ENCODE results near the gene RAB28. TPM values are rescaled to one million over a fixed set of nuclear protein-coding genes. Genes with fewer than 3 reads are reported as not detected.

The RAB28 gene
- total RNA-seq, 6 donors from 2014 or later = 7.3 to 19.5 (median 16.6) TPM

DNA sequence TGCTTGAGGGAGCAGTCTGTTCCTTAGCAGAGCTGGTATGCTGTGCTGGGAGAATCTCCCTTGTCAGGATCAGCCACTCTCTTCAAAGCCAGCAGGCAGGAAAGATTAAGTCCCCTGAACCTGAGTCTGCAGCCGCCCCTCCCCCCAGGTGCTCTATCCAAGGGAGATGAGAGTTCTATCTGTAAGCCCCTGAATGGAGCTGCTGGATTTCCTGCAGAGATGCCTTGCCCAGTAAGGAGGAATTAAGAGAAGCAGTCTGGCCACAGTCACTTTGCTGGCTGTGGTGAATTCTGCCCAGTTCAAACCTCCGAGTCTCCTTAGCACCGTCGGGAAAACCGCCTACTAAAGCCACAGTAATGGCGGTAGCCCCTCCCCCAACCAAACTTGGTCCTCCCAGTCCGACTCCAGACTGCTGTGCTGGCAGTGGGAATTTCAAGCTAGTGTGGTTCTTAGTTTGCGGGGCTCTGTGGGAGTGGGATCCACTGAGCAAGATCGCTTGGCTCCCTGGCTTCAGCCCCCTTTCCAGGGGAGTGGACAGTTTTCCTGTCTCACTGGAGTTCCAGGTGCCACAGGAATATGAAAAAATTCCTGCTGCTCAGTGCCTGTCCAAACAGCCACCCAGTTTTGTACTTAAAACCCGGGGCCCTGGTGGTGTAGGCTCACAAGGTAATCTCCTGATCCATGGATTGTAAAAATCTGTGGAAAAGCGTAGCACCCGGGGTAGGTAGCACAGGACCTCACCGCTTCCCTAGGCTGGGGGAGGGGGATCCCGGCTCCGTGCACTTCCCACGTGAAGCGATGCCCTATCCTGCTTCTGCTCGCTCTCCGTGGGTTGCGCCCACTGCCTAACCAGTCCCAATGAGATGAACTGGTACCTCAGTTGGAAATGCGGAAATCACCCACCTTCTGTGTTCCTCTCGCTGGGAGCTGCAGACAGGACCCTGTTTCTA lies 38.0 kb downstream of the RAB28 start:
- H3K4me1 ChIP-seq = no peaks in the 10 kb centered on the region
- peaks cover 0 to 9% (median 0%) of the 10 kb centered on the region in 4 donors for H3K36me3 ChIP-seq
- DNase-seq (no peak), ATAC-seq (ENCODE audit: low FRiP score in 2 of 2) (no peak)
- no peak overlapping the region for H3K27ac ChIP-seq
- TF ChIP-seq EP300 (IDR thresholded peaks at IDR 0.05) (no peak), POLR2AphosphoS5 (IDR thresholded peaks at IDR 0.05) (no peak), POLR2A (IDR thresholded peaks at IDR 0.05) (no peak)
- TF ChIP-seq, protein P1, sequence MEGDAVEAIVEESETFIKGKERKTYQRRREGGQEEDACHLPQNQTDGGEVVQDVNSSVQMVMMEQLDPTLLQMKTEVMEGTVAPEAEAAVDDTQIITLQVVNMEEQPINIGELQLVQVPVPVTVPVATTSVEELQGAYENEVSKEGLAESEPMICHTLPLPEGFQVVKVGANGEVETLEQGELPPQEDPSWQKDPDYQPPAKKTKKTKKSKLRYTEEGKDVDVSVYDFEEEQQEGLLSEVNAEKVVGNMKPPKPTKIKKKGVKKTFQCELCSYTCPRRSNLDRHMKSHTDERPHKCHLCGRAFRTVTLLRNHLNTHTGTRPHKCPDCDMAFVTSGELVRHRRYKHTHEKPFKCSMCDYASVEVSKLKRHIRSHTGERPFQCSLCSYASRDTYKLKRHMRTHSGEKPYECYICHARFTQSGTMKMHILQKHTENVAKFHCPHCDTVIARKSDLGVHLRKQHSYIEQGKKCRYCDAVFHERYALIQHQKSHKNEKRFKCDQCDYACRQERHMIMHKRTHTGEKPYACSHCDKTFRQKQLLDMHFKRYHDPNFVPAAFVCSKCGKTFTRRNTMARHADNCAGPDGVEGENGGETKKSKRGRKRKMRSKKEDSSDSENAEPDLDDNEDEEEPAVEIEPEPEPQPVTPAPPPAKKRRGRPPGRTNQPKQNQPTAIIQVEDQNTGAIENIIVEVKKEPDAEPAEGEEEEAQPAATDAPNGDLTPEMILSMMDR (IDR thresholded peaks at IDR 0.05) = no peak
- no peaks in the 10 kb centered on the region for H3K9me3 ChIP-seq
- no peaks in the 10 kb centered on the region for H3K27me3 ChIP-seq
- H3K4me3 ChIP-seq = no peak overlapping the region
- 89 to 92% methylated on average over 20 to 22 of the region's 22 CpGs for WGBS, 2 donors

DNA sequence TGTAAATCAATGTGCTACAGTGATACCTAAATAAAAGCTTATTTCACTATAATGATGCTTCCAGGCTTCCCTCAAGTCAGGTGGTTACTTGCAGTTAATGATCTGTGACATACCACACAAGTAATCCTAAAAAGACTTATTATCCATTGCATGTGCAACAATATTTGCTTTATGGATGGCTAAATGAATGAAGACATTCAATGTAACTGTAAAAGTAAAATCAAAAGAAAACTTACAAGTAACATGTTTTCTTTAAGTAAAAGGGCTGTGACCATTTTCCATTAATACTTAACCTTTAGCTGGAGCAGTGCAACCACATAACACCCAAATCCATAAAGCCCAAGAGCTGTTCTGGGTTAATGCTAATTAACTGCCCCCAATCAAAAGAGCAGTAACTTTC lies 42.6 kb downstream of the RAB28 start:
- H3K4me1 ChIP-seq = no peaks in the 10 kb centered on the region
- TF ChIP-seq POLR2AphosphoS5 (IDR thresholded peaks at IDR 0.05) (no peak), EP300 (IDR thresholded peaks at IDR 0.05) (no peak), POLR2A (IDR thresholded peaks at IDR 0.05) (no peak)
- TF ChIP-seq, protein P1 (IDR thresholded peaks at IDR 0.05) = no peak
- no peaks in the 10 kb centered on the region for H3K27me3 ChIP-seq
- ATAC-seq (ENCODE audit: low FRiP score in 2 of 2) (no peak), DNase-seq (no peak)
- no peak overlapping the region for H3K4me3 ChIP-seq
- peaks cover 0 to 5% (median 2%) of the 10 kb centered on the region in 4 donors for H3K9me3 ChIP-seq
- H3K36me3 ChIP-seq = peaks cover 0 to 9% (median 0%) of the 10 kb centered on the region in 4 donors
- H3K27ac ChIP-seq = no peak overlapping the region

DNA sequence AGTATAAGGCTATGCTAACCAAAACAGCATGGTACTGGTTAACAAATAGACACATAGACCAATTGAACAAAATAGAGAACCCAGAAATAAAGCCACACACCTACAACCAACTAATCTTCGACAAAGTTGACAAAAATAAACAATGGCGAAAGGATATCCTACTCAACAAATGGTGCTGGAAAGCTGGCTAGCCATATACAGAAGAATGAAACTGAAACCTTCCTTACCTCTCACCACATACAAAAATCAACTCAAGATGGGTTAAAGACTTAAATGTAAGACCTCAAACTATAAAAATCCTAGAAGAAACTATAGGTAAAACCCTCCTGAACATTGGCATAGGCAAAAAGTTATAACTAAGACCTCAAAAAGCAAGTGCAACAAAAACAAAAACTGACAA lies 47.2 kb downstream of the RAB28 start:
- peaks cover 0 to 5% (median 2%) of the 10 kb centered on the region in 4 donors for H3K9me3 ChIP-seq
- no peak for TF ChIP-seq EP300 (IDR thresholded peaks at IDR 0.05)
- no peak for TF ChIP-seq POLR2A (IDR thresholded peaks at IDR 0.05)
- TF ChIP-seq, protein P1 (IDR thresholded peaks at IDR 0.05) = no peak
- no peak for TF ChIP-seq POLR2AphosphoS5 (IDR thresholded peaks at IDR 0.05)
- 77 to 88% methylated on average over 2 of the region's 2 CpGs for WGBS, 2 donors
- ATAC-seq (ENCODE audit: low FRiP score in 2 of 2) (no peak), DNase-seq (no peak)
- no peaks in the 10 kb centered on the region for H3K36me3 ChIP-seq
- no peak overlapping the region for H3K4me3 ChIP-seq
- H3K27ac ChIP-seq = no peak overlapping the region
- no peaks in the 10 kb centered on the region for H3K27me3 ChIP-seq
- peaks cover 0 to 3% (median 0%) of the 10 kb centered on the region in 4 donors for H3K4me1 ChIP-seq

DNA sequence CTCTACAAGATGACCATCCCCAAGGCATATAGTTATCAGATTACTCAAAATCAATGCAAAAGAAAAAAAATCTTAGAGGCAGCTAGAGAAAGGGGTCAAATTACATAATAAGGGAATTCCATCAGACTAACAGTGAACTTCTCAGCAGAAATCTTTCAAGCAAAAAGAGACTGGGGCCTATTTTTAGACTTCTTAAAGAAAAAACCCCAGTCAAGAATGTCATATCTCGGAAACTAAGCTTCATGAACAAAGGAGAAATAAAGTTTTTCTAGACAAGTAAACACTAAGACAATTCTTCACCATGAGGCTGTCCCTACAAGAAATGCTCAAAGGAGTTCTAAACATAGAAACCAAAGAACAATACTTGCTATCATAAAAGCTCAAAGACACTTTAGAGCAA lies 51.7 kb downstream of the RAB28 start:
- Histone ChIP-seq H3K9me3 (peaks cover 0 to 5% (median 2%) of the 10 kb centered on the region in 4 donors), H3K27ac (no peak overlapping the region), H3K36me3 (no peaks in the 10 kb centered on the region), H3K4me1 (peaks cover 0 to 3% (median 0%) of the 10 kb centered on the region in 4 donors), H3K4me3 (no peak overlapping the region), H3K27me3 (no peaks in the 10 kb centered on the region)
- DNase-seq (no peak), ATAC-seq (ENCODE audit: low FRiP score in 2 of 2) (no peak)
- 82 to 87% methylated on average over 1 of the region's 1 CpG for WGBS, 2 donors
- TF ChIP-seq POLR2AphosphoS5 (IDR thresholded peaks at IDR 0.05) (no peak), EP300 (IDR thresholded peaks at IDR 0.05) (no peak), POLR2A (IDR thresholded peaks at IDR 0.05) (no peak)
- TF ChIP-seq, protein P1 (IDR thresholded peaks at IDR 0.05) = no peak

Data from upper lobe of left lung (tissue), 6 donors.